Lower leg skin (tissue), 4 donors: ENCODE measurements around the gene IL17B. TPM values are rescaled to one million over a fixed set of nuclear protein-coding genes. Genes with fewer than 3 reads are reported as not detected.
A peak's percentile ranks its signal among the peaks of the same experiment; 100 is the strongest.

Experiments
- DNase-seq, 2 donors: peaks; one replicate each; pipeline ENCODE4 v3.0.0-alpha.2; 2019; ENCODE audit warnings: low spot score in 2 of 2
- H3K4me3 ChIP-seq: fragments of 200-600 bp; sonication (generic); 2 replicates; pipeline ENCODE4 v1.5.1; 2017; ENCODE audit warnings: mild to moderate bottlenecking, low read depth; ENCODE audit not compliant: poor library complexity, severe bottlenecking
- CTCF ChIP-seq, 3 donors: fragments of 450-650 bp; IDR thresholded peaks; one replicate each; pipeline ENCODE4 v1.5.1; 2016; ENCODE audit warnings: antibody characterized with exemption in 3 of 3, mild to moderate bottlenecking in 3 of 3, moderate library complexity in 2 of 3
- POLR2A ChIP-seq, 2 donors: fragments of 450-650 bp; IDR thresholded peaks; one replicate each; pipeline ENCODE4 v1.6.1; 2016 to 2017; ENCODE audit warnings: antibody characterized with exemption in 2 of 2, mild to moderate bottlenecking in 1 of 2, moderate library complexity in 1 of 2
- WGBS, 2 donors: methylation state at CpG; one replicate each; pipeline ENCODE4 v1.1.5; 2018; 5-methylcytosine and 5-hydroxymethylcytosine counted together
- intact Hi-C: fragments of 100-400 bp; cut with DNase I; formaldehyde crosslinking; loops from one replicate; pipeline ENCODE4 v1.15.0; 2023; ENCODE audit warnings: low total_unique reads
- total RNA-seq, 4 donors: library from RNA; depleted of rRNA; stranded (reverse); fragments of >200 nt; gene quantifications; one replicate each; pipeline ENCODE4 v1.1.0, GENCODE V29; 2016

Gene IL17B
- total RNA-seq, 4 donors from 2014 or later, result not detected

- WGBS, 2 donors, result 67 to 73% methylated on average over 2 of the region's 2 CpGs
- no peak for TF ChIP-seq POLR2A (IDR thresholded peaks at IDR 0.05)
- no peak for TF ChIP-seq CTCF (IDR thresholded peaks at IDR 0.05)
- intact Hi-C loops, result loop anchor here (5.0 kb wide), 1 partner anchor 54 kb away; no protein-coding TSS in a partner anchor
- H3K4me3 ChIP-seq, result no peak overlapping the region
- DNase-seq, result peak in 1 of 2 donors; percentile 62
Measured at GRCh38 chr5:149370878-149371277, 8.2 kb downstream of the IL17B start.

GRCh38 chr5:149367972-149368645 lies 11.0 kb downstream of the IL17B start:
- peak in 1 of 2 donors; percentile 83 for DNase-seq
- H3K4me3 ChIP-seq, result no peak overlapping the region
- intact Hi-C loops, result no loop called here
- 88 to 92% methylated on average over 22 of the region's 22 CpGs for WGBS, 2 donors
- TF ChIP-seq CTCF (IDR thresholded peaks at IDR 0.05) (no peak), POLR2A (IDR thresholded peaks at IDR 0.05) (no peak)

- intact Hi-C loops, result no loop called here
- DNase-seq, result peak in 1 of 2 donors; percentile 85
- H3K4me3 ChIP-seq, result no peak overlapping the region
- TF ChIP-seq CTCF (IDR thresholded peaks at IDR 0.05) (peak in 1 of 3 donors; percentile 14), POLR2A (IDR thresholded peaks at IDR 0.05) (no peak)
- 43 to 45% methylated on average over 14 of the region's 14 CpGs for WGBS, 2 donors
Measured at GRCh38 chr5:149367249-149367971, 11.7 kb downstream of the IL17B start.

- intact Hi-C loops, result no loop called here
- TF ChIP-seq CTCF (IDR thresholded peaks at IDR 0.05) (no peak), POLR2A (IDR thresholded peaks at IDR 0.05) (no peak)
- 77 to 100% methylated on average over 1 of the region's 1 CpG for WGBS, 2 donors
- peak in 1 of 2 donors; percentile 13 for DNase-seq
- no peak overlapping the region for H3K4me3 ChIP-seq
Measured at GRCh38 chr5:149366169-149366729, 12.8 kb downstream of the IL17B start.

- WGBS, 2 donors, result 88 to 90% methylated on average over 6 of the region's 6 CpGs
- DNase-seq, result peak in 1 of 2 donors; percentile 76
- TF ChIP-seq CTCF (IDR thresholded peaks at IDR 0.05) (no peak), POLR2A (IDR thresholded peaks at IDR 0.05) (no peak)
- intact Hi-C loops, result no loop called here
- H3K4me3 ChIP-seq, result no peak overlapping the region
Measured at GRCh38 chr5:149365418-149365817, 13.7 kb downstream of the IL17B start.
